ENCODE results near the gene NEMP2. TPM values are rescaled to one million over a fixed set of nuclear protein-coding genes. Genes with fewer than 3 reads are reported as not detected.
A peak's percentile ranks its signal among the peaks of the same experiment; 100 is the strongest.
"Not testable (repeated sequence)": the region's sequence is repeated elsewhere in the genome, so short reads cannot be mapped to it uniquely, and the experiment has no call there.

Gene NEMP2
- total RNA-seq, 1 experiment from 2014 or later: 46.0 TPM

DNA sequence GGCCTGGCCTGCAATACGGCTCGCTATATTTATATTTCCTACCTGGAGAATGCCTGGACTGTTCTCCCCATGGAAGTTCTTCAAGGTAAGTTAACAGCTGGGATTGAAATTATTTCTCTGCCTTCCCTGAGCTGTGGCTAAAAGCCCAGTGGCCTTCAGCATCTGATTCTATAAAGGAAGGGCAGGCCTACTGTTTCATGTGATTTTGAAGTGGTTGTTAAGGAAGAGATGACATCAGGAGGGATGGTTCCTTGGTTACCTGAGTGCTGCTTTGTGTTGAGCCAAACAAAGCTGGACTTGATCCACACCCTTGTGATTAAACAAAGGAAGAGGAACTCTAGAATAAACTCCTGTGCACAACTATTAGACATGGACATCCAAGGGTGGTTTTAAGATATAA is 64.8 kb downstream of the NEMP2 start:
- CTCF ChIA-PET: no interaction called here
- TF ChIP-seq, protein P1, sequence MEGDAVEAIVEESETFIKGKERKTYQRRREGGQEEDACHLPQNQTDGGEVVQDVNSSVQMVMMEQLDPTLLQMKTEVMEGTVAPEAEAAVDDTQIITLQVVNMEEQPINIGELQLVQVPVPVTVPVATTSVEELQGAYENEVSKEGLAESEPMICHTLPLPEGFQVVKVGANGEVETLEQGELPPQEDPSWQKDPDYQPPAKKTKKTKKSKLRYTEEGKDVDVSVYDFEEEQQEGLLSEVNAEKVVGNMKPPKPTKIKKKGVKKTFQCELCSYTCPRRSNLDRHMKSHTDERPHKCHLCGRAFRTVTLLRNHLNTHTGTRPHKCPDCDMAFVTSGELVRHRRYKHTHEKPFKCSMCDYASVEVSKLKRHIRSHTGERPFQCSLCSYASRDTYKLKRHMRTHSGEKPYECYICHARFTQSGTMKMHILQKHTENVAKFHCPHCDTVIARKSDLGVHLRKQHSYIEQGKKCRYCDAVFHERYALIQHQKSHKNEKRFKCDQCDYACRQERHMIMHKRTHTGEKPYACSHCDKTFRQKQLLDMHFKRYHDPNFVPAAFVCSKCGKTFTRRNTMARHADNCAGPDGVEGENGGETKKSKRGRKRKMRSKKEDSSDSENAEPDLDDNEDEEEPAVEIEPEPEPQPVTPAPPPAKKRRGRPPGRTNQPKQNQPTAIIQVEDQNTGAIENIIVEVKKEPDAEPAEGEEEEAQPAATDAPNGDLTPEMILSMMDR (IDR thresholded peaks at IDR 0.05; ENCODE audit: unreplicated experiment): no peak
- H3K27ac Mint-ChIP-seq (ENCODE audit: low read depth, unreplicated experiment): peak overlapping the region; percentile 86

DNA sequence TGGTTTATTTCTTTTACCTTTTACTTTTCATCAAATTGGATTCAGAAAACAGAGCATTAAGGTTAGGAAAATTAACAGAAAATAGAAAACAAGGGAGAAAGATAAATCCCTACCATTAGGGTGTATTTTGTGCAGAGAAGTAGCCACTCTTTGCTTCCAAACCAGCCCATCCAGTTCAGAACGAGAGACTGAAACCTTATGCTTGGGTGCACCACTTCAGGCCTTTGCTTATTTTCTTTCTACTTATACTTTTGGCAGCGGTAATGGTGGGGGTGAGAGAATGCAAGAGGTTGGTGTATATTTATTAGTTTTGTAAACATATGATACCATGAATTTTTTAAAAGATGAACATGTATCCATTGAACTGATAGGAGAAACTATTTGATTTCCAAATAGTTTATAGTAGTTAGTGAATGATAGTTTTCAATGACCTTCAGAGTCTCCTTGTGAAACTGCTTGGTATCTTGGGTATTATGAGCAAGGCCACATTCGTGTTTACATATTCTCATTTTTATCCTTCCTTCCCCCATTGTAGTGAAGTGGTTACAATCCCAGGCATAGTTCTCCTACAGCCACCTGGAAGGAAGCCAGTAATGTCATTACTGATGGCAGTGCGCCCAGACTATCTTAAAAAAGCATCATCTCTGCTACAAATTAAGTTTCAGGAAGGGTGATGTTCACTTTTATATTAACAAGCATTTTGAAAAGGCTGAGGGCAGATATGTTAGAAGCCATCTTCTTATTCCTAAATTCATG is 65.5 kb downstream of the NEMP2 start:
- POLR2A ChIA-PET: interaction anchor here (1.6 to 1.8 kb wide), 2 partner anchors 9 to 17 kb away, joined by 5 to 6 read pairs; no protein-coding TSS in a partner anchor
- TF ChIP-seq, protein P1 (IDR thresholded peaks at IDR 0.05; ENCODE audit: unreplicated experiment): no peak
- H3K9me3 Mint-ChIP-seq (ENCODE audit: unreplicated experiment): peaks cover 6% of the 10 kb centered on the region
- DNase-seq (ENCODE audit: unreplicated experiment): peak; percentile 95
- H3K4me3 Mint-ChIP-seq (ENCODE audit: unreplicated experiment): no peak overlapping the region
- no peaks in the 10 kb centered on the region for H3K27me3 Mint-ChIP-seq (ENCODE audit: insufficient read depth, unreplicated experiment)
- no TSS peak for BruUV-seq (replicated peaks)
- intact Hi-C loops (cut with micrococcal nuclease): loop anchor here (5.0 kb wide), 1 partner anchor 62 kb away; the partner anchor contains the start of gene MFSD6
- CTCF ChIA-PET: interaction anchor here (0.7 kb wide), 1 partner anchor 211 kb away, joined by 3 read pairs; no protein-coding TSS in a partner anchor
- peak overlapping the region; percentile 86 for H3K27ac Mint-ChIP-seq (ENCODE audit: low read depth, unreplicated experiment)
- H3K36me3 Mint-ChIP-seq (ENCODE audit: insufficient read depth, unreplicated experiment): peaks cover 8% of the 10 kb centered on the region
- H3K4me1 Mint-ChIP-seq (ENCODE audit: insufficient read depth, unreplicated experiment): peaks cover 22% of the 10 kb centered on the region

More for the DNA sequence above, 64.8 kb downstream of the NEMP2 start:
- H3K27me3 Mint-ChIP-seq (ENCODE audit: insufficient read depth, unreplicated experiment): no peaks in the 10 kb centered on the region
- H3K4me3 Mint-ChIP-seq (ENCODE audit: unreplicated experiment): no peak overlapping the region
- DNase-seq (ENCODE audit: unreplicated experiment): peak; percentile 78
- peaks cover 6% of the 10 kb centered on the region for H3K9me3 Mint-ChIP-seq (ENCODE audit: unreplicated experiment)
- intact Hi-C loops (cut with micrococcal nuclease): loop anchor here (5.0 kb wide), 1 partner anchor 62 kb away; the partner anchor contains the start of gene MFSD6
- POLR2A ChIA-PET: interaction anchor here (0.7 to 1.8 kb wide), 3 partner anchors 11 to 18 kb away, joined by 3 to 6 read pairs (median 4); no protein-coding TSS in a partner anchor
- peaks cover under 1% of the 10 kb centered on the region for H3K36me3 Mint-ChIP-seq (ENCODE audit: insufficient read depth, unreplicated experiment)
- peaks cover 22% of the 10 kb centered on the region for H3K4me1 Mint-ChIP-seq (ENCODE audit: insufficient read depth, unreplicated experiment)
- no TSS peak for BruUV-seq (replicated peaks)

DNA sequence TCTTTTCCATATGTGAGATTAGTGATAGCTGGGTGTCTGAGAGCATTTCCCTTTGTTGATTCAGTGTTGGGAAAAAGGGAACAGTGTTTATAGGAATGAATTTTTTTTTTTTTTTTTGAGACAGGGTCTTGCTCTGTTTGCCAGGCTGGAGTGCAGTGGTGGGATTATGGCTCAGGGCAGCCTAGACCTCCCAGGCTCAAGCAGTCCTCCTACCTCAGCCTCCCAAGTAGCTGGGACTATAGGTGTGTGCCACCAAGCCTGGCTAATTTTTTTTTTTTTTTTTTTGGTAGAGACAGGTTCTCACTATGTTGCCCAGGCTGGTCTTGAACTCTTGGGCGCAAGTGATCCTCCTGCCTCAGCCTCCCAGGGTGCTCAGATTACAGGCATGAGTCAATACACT is 66.2 kb downstream of the NEMP2 start:
- intact Hi-C loops (cut with micrococcal nuclease): loop anchor here (5.0 kb wide), 1 partner anchor 61 kb away; the partner anchor contains the start of gene MFSD6
- H3K4me3 Mint-ChIP-seq (ENCODE audit: unreplicated experiment): not testable (repeated sequence)
- H3K27ac Mint-ChIP-seq (ENCODE audit: low read depth, unreplicated experiment): peak overlapping the region; percentile 86

DNA sequence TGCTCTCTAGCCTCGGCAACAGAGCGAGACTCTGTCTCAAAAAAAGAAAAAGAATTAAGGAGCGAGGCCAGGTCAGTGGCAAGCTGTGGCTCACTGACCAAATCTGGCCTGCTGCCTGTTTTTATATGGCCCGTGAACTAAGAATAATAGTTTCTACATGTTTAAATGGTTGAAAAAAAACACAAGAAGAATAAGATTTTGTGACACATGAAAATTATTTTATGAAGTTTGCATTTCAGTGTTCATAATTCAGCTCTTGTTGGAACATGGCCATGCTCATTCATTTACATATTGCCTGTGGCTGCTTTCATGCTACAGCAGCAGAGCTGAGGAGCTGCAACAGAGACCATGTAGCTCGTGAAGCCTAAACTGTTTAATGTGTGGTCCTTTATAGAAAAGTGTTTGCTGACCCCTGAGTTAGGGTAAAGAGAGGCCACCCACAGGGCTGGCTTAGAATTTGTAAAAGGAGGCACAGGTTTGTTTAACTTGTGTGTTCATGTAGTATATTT is 66.9 kb downstream of the NEMP2 start:
- peaks cover 22% of the 10 kb centered on the region for H3K4me1 Mint-ChIP-seq (ENCODE audit: insufficient read depth, unreplicated experiment)
- H3K36me3 Mint-ChIP-seq (ENCODE audit: insufficient read depth, unreplicated experiment): peaks cover 8% of the 10 kb centered on the region
- no peak for DNase-seq (ENCODE audit: unreplicated experiment)
- POLR2A ChIA-PET: interaction anchor here (0.6 to 1.6 kb wide), 12 partner anchors 10 to 179 kb away, joined by 3 to 6 read pairs (median 3); no protein-coding TSS in a partner anchor
- TF ChIP-seq, protein P1 (IDR thresholded peaks at IDR 0.05; ENCODE audit: unreplicated experiment): no peak
- CTCF ChIA-PET: interaction anchor here (0.7 to 1.2 kb wide), 3 partner anchors 35 to 159 kb away, joined by 3 to 4 read pairs (median 3); no protein-coding TSS in a partner anchor
- H3K27ac Mint-ChIP-seq (ENCODE audit: low read depth, unreplicated experiment): peak overlapping the region; percentile 86
- no peak overlapping the region for H3K4me3 Mint-ChIP-seq (ENCODE audit: unreplicated experiment)
- intact Hi-C loops (cut with micrococcal nuclease): loop anchor here (5.0 kb wide), 1 partner anchor 60 kb away; the partner anchor contains the start of gene MFSD6
- no TSS peak for BruUV-seq (replicated peaks)
- H3K27me3 Mint-ChIP-seq (ENCODE audit: insufficient read depth, unreplicated experiment): no peaks in the 10 kb centered on the region
- peaks cover 6% of the 10 kb centered on the region for H3K9me3 Mint-ChIP-seq (ENCODE audit: unreplicated experiment)

More for the DNA sequence above, 66.2 kb downstream of the NEMP2 start:
- not testable (repeated sequence) for H3K36me3 Mint-ChIP-seq (ENCODE audit: insufficient read depth, unreplicated experiment); H3K9me3 Mint-ChIP-seq (ENCODE audit: unreplicated experiment); DNase-seq (ENCODE audit: unreplicated experiment); H3K27me3 Mint-ChIP-seq (ENCODE audit: insufficient read depth, unreplicated experiment); BruUV-seq (replicated peaks)
- ChIA-PET CTCF (interaction anchor here (0.7 kb wide), 2 partner anchors 34 to 212 kb away, joined by 3 read pairs; no protein-coding TSS in a partner anchor), POLR2A (interaction anchor here (0.6 to 1.6 kb wide), 6 partner anchors 9 to 178 kb away, joined by 3 to 6 read pairs (median 4); no protein-coding TSS in a partner anchor)
- H3K4me1 Mint-ChIP-seq (ENCODE audit: insufficient read depth, unreplicated experiment): peaks cover 22% of the 10 kb centered on the region
